GM19395 (cell line): ENCODE measurements around the gene ANKS1B.
A peak's percentile ranks its signal among the peaks of the same experiment; 100 is the strongest.

Source experiments
- ATAC-seq: cut with Tn5 transposase; IDR thresholded peaks from one replicate; pipeline ENCODE4 v1.9.1; 2021; ENCODE audit warnings: mild to moderate bottlenecking, moderate library complexity; ENCODE audit not compliant: unreplicated experiment

ANKS1B gene

GRCh38 chr12:98725476-98726247 lies 1259.1 kb downstream of the ANKS1B start:
- peak; percentile 88 for ATAC-seq

- no peak for ATAC-seq
Observed at GRCh38 chr12:98724384-98725155, 1260.2 kb downstream of the ANKS1B start.

GRCh38 chr12:98721204-98721702 lies 1263.5 kb downstream of the ANKS1B start:
- ATAC-seq, result no peak

- peak; percentile 73 for ATAC-seq
Observed at GRCh38 chr12:98719515-98720504, 1264.9 kb downstream of the ANKS1B start.

- ATAC-seq, result no peak
Observed at GRCh38 chr12:98714426-98714825, 1270.3 kb downstream of the ANKS1B start.

- no peak for ATAC-seq
Observed at GRCh38 chr12:98709022-98709421, 1275.7 kb downstream of the ANKS1B start.

GRCh38 chr12:98701166-98701565 lies 1283.6 kb downstream of the ANKS1B start:
- no peak for ATAC-seq

- ATAC-seq, result no peak
Observed at GRCh38 chr12:98699586-98699985, 1285.2 kb downstream of the ANKS1B start.

- peak; percentile 91 for ATAC-seq
Observed at GRCh38 chr12:98698603-98699463, 1285.9 kb downstream of the ANKS1B start.

GRCh38 chr12:98697209-98697608 lies 1287.5 kb downstream of the ANKS1B start:
- ATAC-seq, result no peak

- no peak for ATAC-seq
Observed at GRCh38 chr12:98696036-98696646, 1288.6 kb downstream of the ANKS1B start.

GRCh38 chr12:98691351-98691750 lies 1293.4 kb downstream of the ANKS1B start:
- no peak for ATAC-seq

- no peak for ATAC-seq
Observed at GRCh38 chr12:98686603-98687002, 1298.1 kb downstream of the ANKS1B start.
